GM18951 (cell line): ENCODE results near the gene KNOP1.

Source experiments
- POLR2A ChIP-seq: IDR thresholded peaks from 4 replicates; pipeline ENCODE4 v1.6.1; 2011; ENCODE audit warnings: mild to moderate bottlenecking; ENCODE audit not compliant: insufficient read length, insufficient read depth; ENCODE audit errors: extremely low read depth
- in situ Hi-C: fragments of 300-500 bp; cut with MboI; formaldehyde crosslinking; loops from one replicate; pipeline ENCODE4 v1.12.0; 2022; ENCODE audit warnings: low sequenced_read_pairs, mixed read lengths, inconsistent platforms; ENCODE audit not compliant: unreplicated experiment

Gene KNOP1, protein sequence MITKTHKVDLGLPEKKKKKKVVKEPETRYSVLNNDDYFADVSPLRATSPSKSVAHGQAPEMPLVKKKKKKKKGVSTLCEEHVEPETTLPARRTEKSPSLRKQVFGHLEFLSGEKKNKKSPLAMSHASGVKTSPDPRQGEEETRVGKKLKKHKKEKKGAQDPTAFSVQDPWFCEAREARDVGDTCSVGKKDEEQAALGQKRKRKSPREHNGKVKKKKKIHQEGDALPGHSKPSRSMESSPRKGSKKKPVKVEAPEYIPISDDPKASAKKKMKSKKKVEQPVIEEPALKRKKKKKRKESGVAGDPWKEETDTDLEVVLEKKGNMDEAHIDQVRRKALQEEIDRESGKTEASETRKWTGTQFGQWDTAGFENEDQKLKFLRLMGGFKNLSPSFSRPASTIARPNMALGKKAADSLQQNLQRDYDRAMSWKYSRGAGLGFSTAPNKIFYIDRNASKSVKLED

DNA sequence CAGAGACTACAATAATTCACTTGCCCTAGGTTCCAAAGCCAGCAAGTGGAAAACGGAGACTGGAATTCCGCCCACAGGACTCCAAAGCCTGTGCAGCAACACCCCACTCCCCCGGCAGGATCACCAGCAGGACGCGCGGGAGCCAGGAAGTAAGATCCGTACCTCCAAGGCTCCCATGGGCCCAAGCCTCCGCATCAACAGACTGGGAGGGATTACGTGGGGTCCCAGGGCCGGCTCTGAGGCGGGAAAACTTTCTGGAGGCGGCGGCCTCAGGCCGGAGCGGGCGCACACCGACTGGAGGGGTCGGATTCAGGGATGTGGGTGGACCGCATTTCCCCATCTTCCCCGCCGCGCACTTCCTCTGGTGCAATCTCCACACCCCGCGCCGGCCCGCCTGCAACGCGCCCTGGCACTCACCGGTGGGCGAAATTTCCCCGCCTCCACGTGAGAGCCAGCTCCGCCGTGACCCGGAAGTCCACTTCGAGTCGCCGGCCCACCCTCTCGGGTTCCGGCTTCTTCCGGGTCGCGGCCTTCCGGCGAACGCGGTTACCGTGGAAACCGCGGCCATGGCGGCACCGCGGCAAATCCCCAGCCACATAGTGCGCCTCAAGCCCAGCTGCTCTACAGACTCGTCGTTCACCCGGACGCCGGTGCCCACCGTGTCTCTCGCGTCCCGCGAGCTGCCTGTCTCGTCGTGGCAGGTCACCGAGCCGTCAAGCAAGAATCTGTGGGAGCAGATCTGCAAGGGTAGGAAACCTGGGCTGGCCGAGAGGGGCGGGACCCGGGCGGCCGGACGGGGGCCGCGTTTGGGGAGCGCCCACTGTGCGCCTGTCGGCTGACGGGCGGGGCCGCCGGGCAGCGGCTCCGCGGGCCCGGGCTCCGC is at the start of gene KNOP1, which contains the start of gene IQCK:
TSS of gene KNOP1 (minus strand) at position 487 of the 883 bp plus-strand sequence. CDS start 3,192 bp downstream, outside the sequence.
TSS of gene IQCK (plus strand) at position 531 of the 883 bp plus-strand sequence. CDS start at position 567, 36 bp downstream.
- in situ Hi-C loops, result loop anchor here (25.0 kb wide), 1 partner anchor 169 kb away; the partner anchor contains the start of gene GPRC5B
- peak; percentile 74 for TF ChIP-seq POLR2A

- no peak for TF ChIP-seq POLR2A
- in situ Hi-C loops, result no loop called here
Measured at GRCh38 chr16:19767497-19767896, 49.5 kb upstream of the KNOP1 start.

DNA sequence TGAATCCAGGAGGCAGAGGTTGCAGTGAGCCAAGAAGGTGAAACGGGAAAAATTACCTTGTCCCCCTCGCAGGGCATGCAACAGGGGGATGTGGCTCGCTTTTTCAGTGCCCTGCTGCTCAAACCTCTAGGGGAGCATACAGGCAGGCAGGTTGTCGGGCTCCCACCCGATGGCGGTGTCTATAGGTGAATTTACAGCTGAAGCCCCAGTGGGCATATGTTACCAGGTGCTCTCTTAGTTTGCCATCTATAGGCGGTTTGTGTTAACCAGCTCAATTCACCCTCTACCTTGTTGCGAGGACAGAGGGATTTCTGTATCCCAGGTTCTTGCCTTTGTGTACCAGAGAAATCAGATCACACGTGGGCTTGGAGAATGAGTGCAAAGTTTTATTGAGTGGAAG is 49.0 kb upstream of the KNOP1 start:
- TF ChIP-seq POLR2A, result no peak
- in situ Hi-C loops, result no loop called here

GRCh38 chr16:19766554-19766884 is 48.5 kb upstream of the KNOP1 start:
- no peak for TF ChIP-seq POLR2A
- in situ Hi-C loops, result no loop called here

GRCh38 chr16:19765860-19766553 is 48.0 kb upstream of the KNOP1 start:
- TF ChIP-seq POLR2A, result no peak
- in situ Hi-C loops, result no loop called here

GRCh38 chr16:19760356-19761060 is 42.5 kb upstream of the KNOP1 start:
- TF ChIP-seq POLR2A, result no peak
- in situ Hi-C loops, result no loop called here

DNA sequence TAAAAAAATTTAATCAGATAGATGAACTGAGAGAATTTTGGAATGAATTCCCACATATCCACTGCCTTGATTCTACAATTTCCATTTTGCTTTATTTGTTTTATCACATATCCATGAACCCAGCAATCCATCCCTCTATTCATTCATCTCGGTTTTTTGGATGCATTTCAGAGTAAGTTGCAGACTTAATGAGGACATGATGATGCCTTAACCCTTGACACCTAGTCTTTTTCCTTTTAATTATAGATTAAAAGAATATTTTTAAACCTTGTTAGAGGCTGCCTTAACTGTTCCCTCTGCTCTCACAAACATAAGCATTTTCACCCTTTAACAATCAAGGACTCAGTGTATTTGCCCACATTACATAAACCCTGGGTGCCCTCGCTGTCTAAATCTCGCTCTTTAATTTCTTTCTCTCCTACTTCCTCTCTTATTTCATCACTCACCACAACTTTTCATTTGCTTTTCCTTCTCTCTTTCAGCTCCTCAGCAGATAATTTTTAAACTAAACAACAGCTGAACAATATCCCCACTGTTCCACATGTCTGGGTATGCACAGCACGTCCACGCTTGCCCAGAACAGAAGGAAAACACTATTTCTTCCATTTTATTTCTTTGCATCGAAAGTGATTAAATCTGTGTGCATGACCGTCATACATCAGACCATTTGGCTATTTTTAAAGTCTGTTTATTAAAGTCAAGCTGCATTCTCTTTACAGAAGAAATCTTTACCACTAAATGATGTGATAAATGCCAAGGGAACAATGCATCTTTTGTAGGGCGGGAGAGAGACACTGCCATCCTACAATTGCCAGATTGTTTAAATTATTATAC is 40.0 kb upstream of the KNOP1 start:
- in situ Hi-C loops, result no loop called here
- TF ChIP-seq POLR2A, result no peak

DNA sequence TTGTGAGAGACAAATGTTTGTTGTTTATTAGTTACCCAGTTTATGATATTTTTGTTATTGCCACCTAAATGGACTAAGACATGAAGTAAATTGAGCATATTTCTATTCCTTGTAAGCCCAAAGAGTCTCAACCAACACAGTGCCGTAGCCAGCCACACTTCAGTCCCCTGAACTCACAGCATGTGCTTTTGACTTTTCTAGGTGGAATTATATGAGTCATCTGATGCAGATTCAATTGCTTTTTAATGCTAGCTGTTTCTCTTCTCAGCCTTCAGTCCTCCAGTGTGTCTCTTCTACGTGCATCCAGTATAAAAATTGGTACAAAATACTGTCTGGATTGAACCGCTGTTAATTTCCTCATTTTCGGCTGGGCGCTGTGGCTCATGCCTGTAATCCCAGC is 39.0 kb upstream of the KNOP1 start:
- in situ Hi-C loops, result no loop called here
- TF ChIP-seq POLR2A, result no peak

DNA sequence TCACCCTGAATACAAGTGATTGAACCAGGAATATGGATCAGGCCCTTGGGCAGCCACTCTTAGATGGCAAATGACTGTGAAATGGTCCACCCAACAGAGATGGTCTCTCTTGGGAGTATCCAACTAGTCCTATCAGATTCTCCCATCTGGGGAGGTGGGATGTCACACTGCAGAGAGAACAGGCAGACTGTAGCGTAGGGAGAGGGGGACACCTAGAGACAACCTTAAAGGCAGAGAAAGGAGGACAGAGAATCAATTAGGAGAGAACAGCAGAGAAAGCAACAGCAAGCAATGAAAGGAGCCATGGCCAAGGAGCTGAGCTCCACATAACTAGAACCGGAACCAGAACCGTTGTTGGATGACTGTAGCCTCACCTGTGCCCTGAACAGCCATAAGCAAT is 37.2 kb upstream of the KNOP1 start:
- no peak for TF ChIP-seq POLR2A

GRCh38 chr16:19754644-19755036 is 36.6 kb upstream of the KNOP1 start:
- in situ Hi-C loops, result no loop called here
- no peak for TF ChIP-seq POLR2A

More for the DNA sequence above, 37.2 kb upstream of the KNOP1 start:
- in situ Hi-C loops, result no loop called here

DNA sequence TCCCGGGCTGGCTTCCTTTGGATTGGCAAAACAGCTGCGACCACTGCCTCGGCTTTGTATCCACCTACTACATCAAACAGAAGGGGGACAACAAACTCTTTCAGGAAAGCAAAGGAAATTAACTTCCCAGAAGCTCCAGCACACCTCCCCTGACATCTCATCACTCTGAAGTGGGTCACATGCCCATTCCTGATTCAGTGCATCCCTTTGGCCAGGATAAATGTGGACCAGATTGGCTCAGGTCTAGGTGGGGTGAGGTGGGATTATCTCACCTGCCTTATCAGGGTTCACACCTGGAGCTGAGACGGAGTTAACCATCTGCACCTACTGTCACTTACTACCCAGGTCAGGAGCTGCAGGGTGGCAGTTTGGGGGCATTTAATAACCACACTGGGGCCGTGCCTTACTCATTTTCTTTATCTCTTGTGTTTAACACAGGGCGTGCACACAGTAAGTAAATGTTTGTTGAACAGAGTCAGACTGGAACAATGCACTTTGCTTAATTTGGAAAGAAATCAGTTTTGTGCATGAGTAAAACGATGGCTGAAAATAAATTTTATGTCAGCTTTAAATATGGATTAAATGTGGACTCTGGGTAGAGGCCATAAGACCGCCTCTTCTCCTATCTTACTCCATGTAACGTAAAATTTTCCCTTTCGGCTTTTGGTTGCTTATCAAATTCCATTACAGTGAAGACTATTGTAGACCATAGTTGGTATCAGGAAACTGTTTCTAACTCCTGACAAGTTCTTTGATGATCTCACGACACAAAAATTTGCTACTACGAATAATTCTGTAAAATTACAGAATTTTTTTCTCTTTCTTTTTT is 36.0 kb upstream of the KNOP1 start:
- in situ Hi-C loops, result no loop called here
- no peak for TF ChIP-seq POLR2A
